ENCODE measurements around the gene BYSL.
A peak's percentile ranks its signal among the peaks of the same experiment; 100 is the strongest.

The BYSL gene

DNA sequence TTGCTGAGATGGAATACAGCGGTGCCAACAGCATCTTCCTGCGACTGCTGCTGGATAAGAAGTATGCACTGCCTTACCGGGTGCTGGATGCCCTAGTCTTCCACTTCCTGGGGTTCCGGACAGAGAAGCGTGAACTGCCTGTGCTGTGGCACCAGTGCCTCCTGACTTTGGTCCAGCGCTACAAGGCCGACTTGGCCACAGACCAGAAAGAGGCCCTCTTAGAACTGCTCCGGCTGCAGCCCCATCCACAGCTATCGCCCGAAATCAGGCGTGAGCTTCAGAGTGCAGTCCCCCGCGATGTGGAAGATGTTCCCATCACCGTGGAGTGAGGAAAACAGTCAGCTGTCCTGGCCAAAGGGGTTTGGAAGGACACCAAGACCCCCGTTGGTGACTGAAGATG lies 11.1 kb downstream of the BYSL start:
- no peak for DNase-seq (ENCODE audit: low read depth)
- H3K4me3 ChIP-seq (ENCODE audit: low read depth, low read length), result no peak overlapping the region
- TF ChIP-seq MYC (IDR thresholded peaks at IDR 0.05; ENCODE audit: low read depth, low read length), result no peak
- no peak for TF ChIP-seq POLR2A (IDR thresholded peaks at IDR 0.05; ENCODE audit: extremely low read depth, insufficient read length)
- TF ChIP-seq, protein P1, sequence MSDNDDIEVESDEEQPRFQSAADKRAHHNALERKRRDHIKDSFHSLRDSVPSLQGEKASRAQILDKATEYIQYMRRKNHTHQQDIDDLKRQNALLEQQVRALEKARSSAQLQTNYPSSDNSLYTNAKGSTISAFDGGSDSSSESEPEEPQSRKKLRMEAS (IDR thresholded peaks at IDR 0.05; ENCODE audit: low read depth, low read length), result no peak
- TF ChIP-seq, protein P2, sequence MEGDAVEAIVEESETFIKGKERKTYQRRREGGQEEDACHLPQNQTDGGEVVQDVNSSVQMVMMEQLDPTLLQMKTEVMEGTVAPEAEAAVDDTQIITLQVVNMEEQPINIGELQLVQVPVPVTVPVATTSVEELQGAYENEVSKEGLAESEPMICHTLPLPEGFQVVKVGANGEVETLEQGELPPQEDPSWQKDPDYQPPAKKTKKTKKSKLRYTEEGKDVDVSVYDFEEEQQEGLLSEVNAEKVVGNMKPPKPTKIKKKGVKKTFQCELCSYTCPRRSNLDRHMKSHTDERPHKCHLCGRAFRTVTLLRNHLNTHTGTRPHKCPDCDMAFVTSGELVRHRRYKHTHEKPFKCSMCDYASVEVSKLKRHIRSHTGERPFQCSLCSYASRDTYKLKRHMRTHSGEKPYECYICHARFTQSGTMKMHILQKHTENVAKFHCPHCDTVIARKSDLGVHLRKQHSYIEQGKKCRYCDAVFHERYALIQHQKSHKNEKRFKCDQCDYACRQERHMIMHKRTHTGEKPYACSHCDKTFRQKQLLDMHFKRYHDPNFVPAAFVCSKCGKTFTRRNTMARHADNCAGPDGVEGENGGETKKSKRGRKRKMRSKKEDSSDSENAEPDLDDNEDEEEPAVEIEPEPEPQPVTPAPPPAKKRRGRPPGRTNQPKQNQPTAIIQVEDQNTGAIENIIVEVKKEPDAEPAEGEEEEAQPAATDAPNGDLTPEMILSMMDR (IDR thresholded peaks at IDR 0.05; ENCODE audit: low read depth, low read length), result no peak

DNA sequence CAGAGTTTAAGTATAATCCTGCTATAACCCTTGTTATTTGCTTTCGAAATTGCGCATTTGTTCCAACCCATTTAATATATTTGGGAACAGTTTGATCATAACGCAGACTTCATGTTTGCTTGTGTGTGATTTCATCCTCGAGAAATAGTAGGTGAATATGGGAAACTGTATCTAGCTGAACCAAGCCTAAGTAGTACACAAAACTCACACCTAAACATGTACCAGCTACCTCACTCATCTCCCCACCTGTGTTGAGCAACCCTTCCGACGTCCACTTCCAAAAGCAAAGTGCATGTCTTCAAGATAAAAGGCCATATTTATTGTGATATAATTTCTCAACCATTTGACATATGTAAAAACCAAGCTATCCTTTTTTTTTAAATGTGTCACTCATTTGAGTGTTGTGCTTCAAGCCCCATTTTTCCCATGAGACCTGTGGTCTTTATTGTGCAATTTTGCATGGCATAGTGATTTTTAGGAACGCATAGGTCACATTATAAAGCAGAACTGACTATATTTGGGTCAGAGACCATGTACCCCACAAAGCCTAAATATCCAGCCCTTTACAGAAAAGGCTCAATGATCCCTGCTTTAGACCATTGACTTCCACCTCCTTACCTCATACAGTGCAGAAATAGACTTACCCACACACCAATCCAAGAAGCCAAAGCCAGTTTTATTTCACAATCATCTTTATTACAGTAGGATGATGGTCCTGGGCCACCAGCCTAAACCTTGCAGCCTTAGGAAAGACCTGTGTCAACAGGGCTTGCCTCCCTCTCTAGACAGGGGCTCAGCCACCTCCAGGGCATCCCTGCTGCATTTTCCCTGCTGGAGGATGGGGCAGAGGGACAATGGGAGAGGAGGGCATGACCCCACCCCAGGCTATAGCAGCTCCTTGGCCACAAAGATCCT lies 13.2 kb downstream of the BYSL start:
- DNase-seq (ENCODE audit: low read depth), result peak; percentile 87
- TF ChIP-seq, protein P2 (IDR thresholded peaks at IDR 0.05; ENCODE audit: low read depth, low read length), result no peak
- TF ChIP-seq MYC (IDR thresholded peaks at IDR 0.05; ENCODE audit: low read depth, low read length), result peak; percentile 28; the same call in 1 of the 2 replicates
- peak; percentile 15 for TF ChIP-seq POLR2A (IDR thresholded peaks at IDR 0.05; ENCODE audit: extremely low read depth, insufficient read length)
- TF ChIP-seq, protein P1 (IDR thresholded peaks at IDR 0.05; ENCODE audit: low read depth, low read length), result no peak
- H3K4me3 ChIP-seq (ENCODE audit: low read depth, low read length), result peak overlapping the region; percentile 17

DNA sequence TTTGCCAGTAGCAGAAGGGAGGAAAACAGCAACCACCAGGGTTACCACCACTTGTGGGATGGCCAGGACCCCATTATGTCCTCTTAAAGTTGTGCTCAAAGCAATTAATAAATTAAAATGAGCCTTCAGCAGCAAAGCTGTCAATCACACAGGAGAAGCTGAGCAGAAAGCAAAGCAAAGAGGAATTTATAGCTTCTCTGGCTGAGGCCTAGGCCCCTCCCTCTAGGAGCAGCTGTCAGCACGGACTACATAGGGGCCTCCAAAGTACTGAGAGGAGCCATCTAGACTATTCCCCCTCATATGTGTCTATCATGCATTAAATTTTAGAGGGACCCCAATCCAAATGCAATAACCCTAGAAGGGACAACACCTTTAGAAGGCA lies 13.9 kb downstream of the BYSL start:
- peak; percentile 43 for DNase-seq (ENCODE audit: low read depth)
- peak overlapping the region; percentile 17 for H3K4me3 ChIP-seq (ENCODE audit: low read depth, low read length)
- TF ChIP-seq, protein P2 (IDR thresholded peaks at IDR 0.05; ENCODE audit: low read depth, low read length), result no peak
- TF ChIP-seq POLR2A (IDR thresholded peaks at IDR 0.05; ENCODE audit: extremely low read depth, insufficient read length) (no peak), MYC (IDR thresholded peaks at IDR 0.05; ENCODE audit: low read depth, low read length) (no peak)
- TF ChIP-seq, protein P1 (IDR thresholded peaks at IDR 0.05; ENCODE audit: low read depth, low read length), result no peak

DNA sequence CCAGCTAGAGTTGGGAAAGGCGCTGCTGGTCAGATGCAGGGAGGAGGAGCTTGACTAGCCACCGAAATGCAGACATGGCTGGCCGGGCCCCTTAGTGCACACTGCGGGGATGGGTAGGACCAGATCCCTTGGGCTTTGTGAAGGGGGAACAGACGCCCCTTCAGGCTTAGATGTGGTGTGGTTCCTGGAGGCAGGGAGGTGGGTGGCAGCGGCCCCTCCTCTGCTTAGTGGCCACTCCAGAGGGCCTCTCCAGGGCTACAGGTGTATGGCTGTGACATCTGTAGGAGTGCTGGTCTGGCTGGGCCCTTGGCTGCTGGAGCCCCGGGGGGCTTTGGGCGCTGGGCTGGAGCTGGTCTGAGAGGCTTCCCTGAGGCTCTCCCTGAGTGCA lies 14.4 kb downstream of the BYSL start:
- H3K4me3 ChIP-seq (ENCODE audit: low read depth, low read length), result peak overlapping the region; percentile 17

DNA sequence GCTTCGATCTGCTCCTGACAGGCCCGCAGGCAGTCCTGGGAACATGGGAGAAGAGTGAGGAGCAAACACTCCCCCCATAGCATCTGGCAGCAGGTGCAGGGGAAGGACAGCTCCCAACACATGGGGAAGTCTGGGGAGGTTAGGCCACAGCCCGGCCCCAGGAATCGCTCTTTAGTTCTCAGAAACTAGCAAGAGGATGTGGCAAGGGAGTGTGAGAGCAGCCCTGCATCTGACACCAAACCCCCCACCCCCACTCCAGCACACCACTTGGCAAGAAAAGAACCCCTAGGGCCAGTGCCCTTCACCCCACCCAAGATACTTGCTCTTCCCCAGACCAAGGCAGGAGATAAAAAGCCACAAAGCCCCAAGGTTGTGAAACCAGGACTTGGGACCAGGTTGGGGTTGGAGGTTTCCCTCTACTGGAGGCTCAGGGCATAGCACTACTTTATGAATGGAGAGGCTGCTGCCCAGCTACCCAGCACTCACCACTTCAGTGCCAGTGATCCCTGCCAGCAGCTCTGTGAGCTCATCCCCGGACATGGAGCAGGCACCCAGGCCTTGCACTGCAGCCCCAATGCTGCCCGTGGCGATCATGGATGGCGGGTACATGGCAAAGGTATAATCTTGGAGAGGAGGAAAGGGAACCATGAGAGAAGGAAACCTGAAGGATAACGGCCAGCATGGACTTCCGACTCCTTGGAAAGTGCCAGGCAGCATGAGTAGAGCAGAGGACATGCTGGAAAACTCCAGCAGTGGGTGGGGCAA lies 15.0 kb downstream of the BYSL start:
- H3K4me3 ChIP-seq (ENCODE audit: low read depth, low read length), result peak overlapping the region; percentile 97
- TF ChIP-seq, protein P2 (IDR thresholded peaks at IDR 0.05; ENCODE audit: low read depth, low read length), result peak; percentile 88
- TF ChIP-seq MYC (IDR thresholded peaks at IDR 0.05; ENCODE audit: low read depth, low read length), result peak; percentile 76
- TF ChIP-seq, protein P1 (IDR thresholded peaks at IDR 0.05; ENCODE audit: low read depth, low read length), result no peak; the same call in 1 of the 2 replicates
- DNase-seq (ENCODE audit: low read depth), result peak; percentile 100

More for the DNA sequence above, 14.4 kb downstream of the BYSL start:
- no peak for TF ChIP-seq MYC (IDR thresholded peaks at IDR 0.05; ENCODE audit: low read depth, low read length)
- TF ChIP-seq, protein P2 (IDR thresholded peaks at IDR 0.05; ENCODE audit: low read depth, low read length), result no peak
- TF ChIP-seq POLR2A (IDR thresholded peaks at IDR 0.05; ENCODE audit: extremely low read depth, insufficient read length), result no peak
- TF ChIP-seq, protein P1 (IDR thresholded peaks at IDR 0.05; ENCODE audit: low read depth, low read length), result no peak
- peak; percentile 53 for DNase-seq (ENCODE audit: low read depth)
